HG02885 (cell line): Measurements from ENCODE around the gene PAQR6.
A peak's percentile ranks its signal among the peaks of the same experiment; 100 is the strongest.

Experiments
- ATAC-seq: cut with Tn5 transposase; IDR thresholded peaks from one replicate; pipeline ENCODE4 v1.9.1; 2021; ENCODE audit warnings: mild to moderate bottlenecking; ENCODE audit not compliant: unreplicated experiment, poor library complexity

The PAQR6 gene

GRCh38 chr1:156247460-156248322, at the start of gene PAQR6:
PAQR6 (minus strand) TSS chr1:156248056; CDS start chr1:156246731, 1,325 bp downstream.
- no peak for ATAC-seq

GRCh38 chr1:156295391-156295947, 47.6 kb upstream of the PAQR6 start, which contains the start of gene GLMP:
GLMP (minus strand) TSS chr1:156295679; CDS start chr1:156295645, 34 bp downstream.
- ATAC-seq, result peak; percentile 59

GRCh38 chr1:156293895-156294294, 46.0 kb upstream of the PAQR6 start:
- ATAC-seq, result no peak

GRCh38 chr1:156293098-156293434, 45.2 kb upstream of the PAQR6 start:
- no peak for ATAC-seq

GRCh38 chr1:156291226-156292061, 43.6 kb upstream of the PAQR6 start:
- no peak for ATAC-seq

- no peak for ATAC-seq
These were observed 42.0 kb upstream of the PAQR6 start for GRCh38 chr1:156289857-156290256.

- no peak for ATAC-seq
These were observed 38.2 kb upstream of the PAQR6 start for GRCh38 chr1:156286061-156286460.

- no peak for ATAC-seq
These were observed 37.6 kb upstream of the PAQR6 start for GRCh38 chr1:156285437-156285836.

GRCh38 chr1:156284757-156285156, 36.9 kb upstream of the PAQR6 start:
- no peak for ATAC-seq

GRCh38 chr1:156284112-156284511, 36.3 kb upstream of the PAQR6 start, which contains the start of gene TMEM79:
TMEM79 (plus strand) TSS chr1:156284325; CDS start chr1:156285227, 902 bp downstream.
- ATAC-seq, result no peak

- ATAC-seq, result no peak
These were observed 35.7 kb upstream of the PAQR6 start for GRCh38 chr1:156283521-156283920.

GRCh38 chr1:156282479-156283222, 34.8 kb upstream of the PAQR6 start, which contains the start of gene SMG5:
SMG5 (minus strand) TSS chr1:156282825; CDS start chr1:156282680, 145 bp downstream.
- peak; percentile 84 for ATAC-seq

GRCh38 chr1:156281693-156282478, 34.0 kb upstream of the PAQR6 start:
- ATAC-seq, result peak; percentile 1

GRCh38 chr1:156281281-156281680, 33.4 kb upstream of the PAQR6 start:
- peak; percentile 39 for ATAC-seq

- ATAC-seq, result no peak
These were observed 32.0 kb upstream of the PAQR6 start for GRCh38 chr1:156279837-156280236.

- ATAC-seq, result no peak
These were observed 29.1 kb upstream of the PAQR6 start for GRCh38 chr1:156276966-156277381.

GRCh38 chr1:156276532-156276931, 28.7 kb upstream of the PAQR6 start:
- ATAC-seq, result no peak

- ATAC-seq, result no peak
These were observed 22.5 kb upstream of the PAQR6 start for GRCh38 chr1:156270314-156270713.

GRCh38 chr1:156268336-156268735, 20.5 kb upstream of the PAQR6 start:
- ATAC-seq, result no peak
